Measurements from ENCODE around the gene ACOT8.

DNA sequence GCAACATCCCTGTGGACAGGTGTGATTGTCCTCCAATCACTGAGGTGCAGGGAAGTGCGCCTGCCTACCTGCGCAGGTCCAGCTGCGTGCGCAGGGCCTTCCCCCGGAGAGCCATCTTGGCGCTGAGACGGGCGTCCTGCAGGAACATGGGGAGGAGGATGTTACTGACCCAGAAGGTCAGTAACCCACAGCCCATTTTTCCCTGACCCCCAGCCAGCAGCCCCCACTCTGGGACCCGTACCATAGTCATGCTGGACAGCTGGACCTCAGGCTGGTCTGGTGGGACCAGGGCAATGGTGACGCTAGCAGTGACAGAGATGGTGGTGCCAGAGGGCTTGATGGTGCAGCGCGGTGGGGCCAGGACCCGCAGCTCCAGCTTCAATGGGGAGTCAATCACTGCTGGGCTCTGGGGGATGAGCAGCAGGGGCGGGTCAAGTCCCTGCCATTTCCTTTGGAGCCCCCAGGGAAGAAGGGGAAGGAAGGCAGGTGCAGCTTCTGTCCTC, 45.1 kb upstream of the ACOT8 start:
- TF ChIP-seq, protein P1, sequence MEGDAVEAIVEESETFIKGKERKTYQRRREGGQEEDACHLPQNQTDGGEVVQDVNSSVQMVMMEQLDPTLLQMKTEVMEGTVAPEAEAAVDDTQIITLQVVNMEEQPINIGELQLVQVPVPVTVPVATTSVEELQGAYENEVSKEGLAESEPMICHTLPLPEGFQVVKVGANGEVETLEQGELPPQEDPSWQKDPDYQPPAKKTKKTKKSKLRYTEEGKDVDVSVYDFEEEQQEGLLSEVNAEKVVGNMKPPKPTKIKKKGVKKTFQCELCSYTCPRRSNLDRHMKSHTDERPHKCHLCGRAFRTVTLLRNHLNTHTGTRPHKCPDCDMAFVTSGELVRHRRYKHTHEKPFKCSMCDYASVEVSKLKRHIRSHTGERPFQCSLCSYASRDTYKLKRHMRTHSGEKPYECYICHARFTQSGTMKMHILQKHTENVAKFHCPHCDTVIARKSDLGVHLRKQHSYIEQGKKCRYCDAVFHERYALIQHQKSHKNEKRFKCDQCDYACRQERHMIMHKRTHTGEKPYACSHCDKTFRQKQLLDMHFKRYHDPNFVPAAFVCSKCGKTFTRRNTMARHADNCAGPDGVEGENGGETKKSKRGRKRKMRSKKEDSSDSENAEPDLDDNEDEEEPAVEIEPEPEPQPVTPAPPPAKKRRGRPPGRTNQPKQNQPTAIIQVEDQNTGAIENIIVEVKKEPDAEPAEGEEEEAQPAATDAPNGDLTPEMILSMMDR (IDR thresholded peaks at IDR 0.05 in 8 of 11, conservative IDR thresholded peaks at IDR 0.05 in 3 of 11), result no peak
- no peak for TF ChIP-seq POLR2A (IDR thresholded peaks at IDR 0.05)
- peak; percentile 32 to 71 (median 55) for TF ChIP-seq POLR2AphosphoS5 (IDR thresholded peaks at IDR 0.05)

All from spleen (tissue), 7 donors.